Loucy (cell line): ENCODE results near the gene LIN52.

Source experiments
- EZH2phosphoT487 ChIP-seq: fragments of 200-600 bp; IDR thresholded peaks from 2 replicates; pipeline ENCODE4 v1.6.1; 2018; ENCODE audit warnings: antibody characterized with exemption, mild to moderate bottlenecking, moderate library complexity, borderline replicate concordance
- TF ChIP-seq, protein P1 (sequence below): fragments of 200-600 bp; sonication (generic); conservative IDR thresholded peaks from 2 replicates; pipeline ENCODE4 v1.5.1; 2014; ENCODE audit warnings: mild to moderate bottlenecking, antibody characterized with exemption, low read length

DNA sequence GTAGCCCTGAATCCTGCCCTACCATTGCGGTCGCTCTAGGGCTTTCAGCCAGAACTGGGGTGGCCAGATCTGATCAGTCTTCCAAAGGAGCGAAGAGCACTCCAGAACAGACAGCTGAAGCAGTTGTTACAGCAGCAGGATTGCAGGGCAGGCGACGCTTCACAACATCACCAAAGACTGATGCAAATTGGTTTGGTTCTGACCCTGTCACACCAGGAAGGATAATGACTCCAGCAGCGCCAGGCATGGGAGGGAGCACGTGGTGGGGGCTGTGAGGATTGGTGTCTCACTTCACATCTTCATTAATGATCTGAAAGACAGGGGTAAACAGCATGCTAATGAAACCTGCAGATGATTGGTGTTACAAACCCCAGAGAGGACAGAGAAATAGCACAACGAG lies 123.9 kb downstream of the LIN52 start:
- TF ChIP-seq, protein P1, sequence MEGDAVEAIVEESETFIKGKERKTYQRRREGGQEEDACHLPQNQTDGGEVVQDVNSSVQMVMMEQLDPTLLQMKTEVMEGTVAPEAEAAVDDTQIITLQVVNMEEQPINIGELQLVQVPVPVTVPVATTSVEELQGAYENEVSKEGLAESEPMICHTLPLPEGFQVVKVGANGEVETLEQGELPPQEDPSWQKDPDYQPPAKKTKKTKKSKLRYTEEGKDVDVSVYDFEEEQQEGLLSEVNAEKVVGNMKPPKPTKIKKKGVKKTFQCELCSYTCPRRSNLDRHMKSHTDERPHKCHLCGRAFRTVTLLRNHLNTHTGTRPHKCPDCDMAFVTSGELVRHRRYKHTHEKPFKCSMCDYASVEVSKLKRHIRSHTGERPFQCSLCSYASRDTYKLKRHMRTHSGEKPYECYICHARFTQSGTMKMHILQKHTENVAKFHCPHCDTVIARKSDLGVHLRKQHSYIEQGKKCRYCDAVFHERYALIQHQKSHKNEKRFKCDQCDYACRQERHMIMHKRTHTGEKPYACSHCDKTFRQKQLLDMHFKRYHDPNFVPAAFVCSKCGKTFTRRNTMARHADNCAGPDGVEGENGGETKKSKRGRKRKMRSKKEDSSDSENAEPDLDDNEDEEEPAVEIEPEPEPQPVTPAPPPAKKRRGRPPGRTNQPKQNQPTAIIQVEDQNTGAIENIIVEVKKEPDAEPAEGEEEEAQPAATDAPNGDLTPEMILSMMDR: no peak
- TF ChIP-seq EZH2phosphoT487: no peak
